Sigmoid colon (tissue), 7 donors: ENCODE measurements around the gene MCOLN1. TPM values are rescaled to one million over a fixed set of nuclear protein-coding genes. Genes with fewer than 3 reads are reported as not detected.

Source experiments
- DNase-seq: peaks from one replicate; pipeline ENCODE4 v3.0.0-alpha.2; 2019
- H3K27ac ChIP-seq, 4 donors: fragments of 200-600 bp; sonication (generic); one replicate each; pipeline ENCODE4 v1.5.1; 2016 to 2019; ENCODE audit warnings: mild to moderate bottlenecking in 1 of 4
- H3K27me3 ChIP-seq, 3 donors: fragments of 200-600 bp; sonication (generic); one replicate each; pipeline ENCODE4 v1.5.1; 2019; ENCODE audit warnings: mild to moderate bottlenecking in 1 of 3
- H3K36me3 ChIP-seq, 4 donors: fragments of 200-600 bp; sonication (generic); one replicate each; pipeline ENCODE4 v1.5.1; 2016 to 2019
- H3K4me1 ChIP-seq, 4 donors: fragments of 200-600 bp; sonication (generic); one replicate each; pipeline ENCODE4 v1.5.1; 2017 to 2019
- H3K4me3 ChIP-seq, 4 donors: fragments of 200-600 bp; sonication (generic); one replicate each; pipeline ENCODE4 v1.5.1; 2017 to 2019; ENCODE audit warnings: mild to moderate bottlenecking in 2 of 4, moderate library complexity in 1 of 4
- H3K9me3 ChIP-seq, 4 donors: fragments of 200-600 bp in 3 of 4; sonication (generic) in 3 of 4; one replicate each; pipeline versions ENCODE4 v1.5.1 to v1.6.1; 2013 to 2019
- EP300 ChIP-seq, 4 donors: sonication (generic); formaldehyde crosslinking; IDR thresholded peaks; one replicate each; pipeline ENCODE4 v1.6.1; 2017; ENCODE audit warnings: antibody characterized with exemption in 4 of 4
- POLR2A ChIP-seq, 2 donors: fragments of 450-650 bp; IDR thresholded peaks; one replicate each; pipeline ENCODE4 v1.6.1; 2016; ENCODE audit warnings: antibody characterized with exemption in 2 of 2, mild to moderate bottlenecking in 2 of 2, moderate library complexity in 2 of 2
- POLR2AphosphoS5 ChIP-seq, 4 donors: sonication (generic); formaldehyde crosslinking; IDR thresholded peaks; one replicate each; pipeline ENCODE4 v1.6.1; 2017; ENCODE audit warnings: antibody characterized with exemption in 4 of 4
- WGBS, 2 donors: extraction: QIAGEN DNeasy Blood & Tissue Kit; methylation state at CpG; one replicate each; pipeline ENCODE4 v1.1.7; 2013; 5-methylcytosine and 5-hydroxymethylcytosine counted together
- intact Hi-C: fragments of 100-400 bp; cut with DNase I; formaldehyde crosslinking; loops from one replicate; pipeline ENCODE4 v1.15.1; 2023
- polyA plus RNA-seq, 3 donors: library from polyadenylated mRNA; stranded (reverse); fragments of 200-250 nt; gene quantifications; one replicate each; pipeline ENCODE4 v1.2.3, GENCODE V29; 2013
- total RNA-seq, 4 donors: library from RNA; depleted of rRNA; stranded (reverse); fragments of >200 nt; gene quantifications; one replicate each; pipeline ENCODE4 v1.1.0, GENCODE V29; 2016
- TF ChIP-seq, protein P1 (sequence below), 4 experiments: fragments of 450-650 bp in 3 of 4; fragments of 200-600 bp in 1 of 4; IDR thresholded peaks; one replicate each; pipeline ENCODE4 v1.5.1; 2016 to 2019; ENCODE audit warnings: antibody characterized with exemption in 4 of 4, mild to moderate bottlenecking in 3 of 4, moderate library complexity in 2 of 4
- donor health status: healthy with polysubstance abuse.
- donor health status: Bipolar disorder and iron deficiency.
- donor health status: healthy.

The MCOLN1 gene
- total and polyA plus RNA-seq, 7 donors = 15.5 to 23.7 (median 16.8) TPM

- no peak for TF ChIP-seq POLR2A (IDR thresholded peaks at IDR 0.05)
- TF ChIP-seq, protein P1, sequence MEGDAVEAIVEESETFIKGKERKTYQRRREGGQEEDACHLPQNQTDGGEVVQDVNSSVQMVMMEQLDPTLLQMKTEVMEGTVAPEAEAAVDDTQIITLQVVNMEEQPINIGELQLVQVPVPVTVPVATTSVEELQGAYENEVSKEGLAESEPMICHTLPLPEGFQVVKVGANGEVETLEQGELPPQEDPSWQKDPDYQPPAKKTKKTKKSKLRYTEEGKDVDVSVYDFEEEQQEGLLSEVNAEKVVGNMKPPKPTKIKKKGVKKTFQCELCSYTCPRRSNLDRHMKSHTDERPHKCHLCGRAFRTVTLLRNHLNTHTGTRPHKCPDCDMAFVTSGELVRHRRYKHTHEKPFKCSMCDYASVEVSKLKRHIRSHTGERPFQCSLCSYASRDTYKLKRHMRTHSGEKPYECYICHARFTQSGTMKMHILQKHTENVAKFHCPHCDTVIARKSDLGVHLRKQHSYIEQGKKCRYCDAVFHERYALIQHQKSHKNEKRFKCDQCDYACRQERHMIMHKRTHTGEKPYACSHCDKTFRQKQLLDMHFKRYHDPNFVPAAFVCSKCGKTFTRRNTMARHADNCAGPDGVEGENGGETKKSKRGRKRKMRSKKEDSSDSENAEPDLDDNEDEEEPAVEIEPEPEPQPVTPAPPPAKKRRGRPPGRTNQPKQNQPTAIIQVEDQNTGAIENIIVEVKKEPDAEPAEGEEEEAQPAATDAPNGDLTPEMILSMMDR (IDR thresholded peaks at IDR 0.05) = no peak
- no peak for TF ChIP-seq POLR2AphosphoS5 (IDR thresholded peaks at IDR 0.05)
- TF ChIP-seq EP300 (IDR thresholded peaks at IDR 0.05) = no peak
- H3K27ac ChIP-seq = peak overlapping the region; percentile 58 to 81 (median 76)
- peaks cover 0 to 40% (median 34%) of the 10 kb centered on the region in 4 donors for H3K4me1 ChIP-seq
- H3K9me3 ChIP-seq = no peaks in the 10 kb centered on the region
- WGBS, 2 donors = 56 to 57% methylated on average over 10 of the region's 10 CpGs
- no peaks in the 10 kb centered on the region for H3K27me3 ChIP-seq
- peaks cover 15 to 39% (median 21%) of the 10 kb centered on the region in 4 donors for H3K36me3 ChIP-seq
- H3K4me3 ChIP-seq = peak overlapping the region; percentile 67 to 96 (median 84)
- no peak for DNase-seq
- intact Hi-C loops = loop anchor here (2.0 to 5.0 kb wide), 2 partner anchors 33 to 124 kb away; partner anchors contain the start of gene PEX11G
These were observed 813 bp upstream of the MCOLN1 start for GRCh38 chr19:7521551-7522071.

DNA sequence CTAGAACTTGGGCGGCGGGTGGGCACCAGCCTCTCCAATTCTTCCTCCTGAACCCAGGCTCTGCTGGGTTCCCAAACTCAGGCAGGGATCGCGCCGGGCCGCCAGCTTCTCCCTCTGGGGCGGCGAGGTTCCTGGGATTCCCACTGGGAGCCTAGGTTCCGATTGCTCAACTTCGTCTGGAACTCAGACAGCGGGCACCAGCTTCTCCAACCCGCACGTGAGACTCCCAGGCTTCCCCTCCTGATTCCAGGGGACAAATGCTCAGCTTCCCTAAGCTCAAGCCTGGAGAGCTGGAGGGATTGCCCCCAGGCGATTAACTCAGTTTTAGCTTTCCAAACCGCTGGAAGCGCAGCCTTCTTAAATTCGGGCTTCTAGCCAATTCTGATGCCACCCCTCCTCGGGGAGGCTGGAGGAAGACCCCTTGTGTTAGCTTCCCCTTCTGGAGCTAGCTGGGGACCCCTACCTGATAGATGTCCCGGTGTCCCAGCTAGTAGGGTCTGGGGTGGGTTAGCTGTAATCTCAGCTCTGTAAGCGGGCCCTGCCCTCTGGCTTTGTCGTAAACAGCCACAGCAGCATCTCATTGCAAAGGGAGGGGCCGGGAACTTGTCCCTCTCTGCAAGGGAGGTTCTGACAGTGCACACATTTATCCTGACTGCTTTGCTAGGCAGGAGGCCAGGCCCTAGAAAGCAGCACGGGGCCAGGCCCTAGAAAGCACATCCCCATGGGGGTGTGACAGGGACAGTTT, 671 bp downstream of the MCOLN1 start:
- DNase-seq = peak; percentile 80
- TF ChIP-seq, protein P1 (IDR thresholded peaks at IDR 0.05) = no peak
- TF ChIP-seq POLR2A (IDR thresholded peaks at IDR 0.05) (no peak), POLR2AphosphoS5 (IDR thresholded peaks at IDR 0.05) (no peak), EP300 (IDR thresholded peaks at IDR 0.05) (no peak)
- H3K36me3 ChIP-seq = peaks cover 15 to 54% (median 25%) of the 10 kb centered on the region in 4 donors
- no peaks in the 10 kb centered on the region for H3K27me3 ChIP-seq
- H3K4me1 ChIP-seq = peaks cover 0 to 27% (median 21%) of the 10 kb centered on the region in 4 donors
- intact Hi-C loops = loop anchor here (2.0 to 5.0 kb wide), 2 partner anchors 34 to 126 kb away; partner anchors contain the start of gene PEX11G
- peak overlapping the region; percentile 58 to 81 (median 76) for H3K27ac ChIP-seq
- 1 to 12% methylated on average over 23 of the region's 23 CpGs for WGBS, 2 donors
- peak overlapping the region; percentile 67 to 96 (median 84) for H3K4me3 ChIP-seq
- H3K9me3 ChIP-seq = no peaks in the 10 kb centered on the region

GRCh38 chr19:7524523-7524922, 2.1 kb downstream of the MCOLN1 start:
- intact Hi-C loops = loop anchor here (5.0 kb wide), 1 partner anchor 127 kb away; no protein-coding TSS in a partner anchor
- no peaks in the 10 kb centered on the region for H3K9me3 ChIP-seq

GRCh38 chr19:7524992-7525739, 2.7 kb downstream of the MCOLN1 start:
- TF ChIP-seq POLR2A (IDR thresholded peaks at IDR 0.05) = no peak
- TF ChIP-seq EP300 (IDR thresholded peaks at IDR 0.05) = no peak
- TF ChIP-seq, protein P1 (IDR thresholded peaks at IDR 0.05) = no peak
- TF ChIP-seq POLR2AphosphoS5 (IDR thresholded peaks at IDR 0.05) = no peak
- no peak overlapping the region for H3K4me3 ChIP-seq
- peaks cover 0 to 27% (median 21%) of the 10 kb centered on the region in 4 donors for H3K4me1 ChIP-seq
- H3K9me3 ChIP-seq = no peaks in the 10 kb centered on the region
- no peaks in the 10 kb centered on the region for H3K27me3 ChIP-seq
- peaks cover 13 to 65% (median 23%) of the 10 kb centered on the region in 4 donors for H3K36me3 ChIP-seq
- WGBS, 2 donors = 95 to 96% methylated on average over 20 of the region's 20 CpGs
- no peak for DNase-seq
- no peak overlapping the region for H3K27ac ChIP-seq
- intact Hi-C loops = loop anchor here (5.0 kb wide), 1 partner anchor 128 kb away; no protein-coding TSS in a partner anchor

More at GRCh38 chr19:7524523-7524922, 2.1 kb downstream of the MCOLN1 start:
- no peaks in the 10 kb centered on the region for H3K27me3 ChIP-seq
- H3K4me3 ChIP-seq = no peak overlapping the region
- peaks cover 19 to 65% (median 26%) of the 10 kb centered on the region in 4 donors for H3K36me3 ChIP-seq
- peaks cover 0 to 27% (median 21%) of the 10 kb centered on the region in 4 donors for H3K4me1 ChIP-seq
- DNase-seq = no peak
- 92 to 95% methylated on average over 5 of the region's 5 CpGs for WGBS, 2 donors
- H3K27ac ChIP-seq = no peak overlapping the region
- TF ChIP-seq, protein P1 (IDR thresholded peaks at IDR 0.05) = no peak
- TF ChIP-seq POLR2A (IDR thresholded peaks at IDR 0.05) (no peak), POLR2AphosphoS5 (IDR thresholded peaks at IDR 0.05) (no peak), EP300 (IDR thresholded peaks at IDR 0.05) (no peak)
